Measurements from ENCODE around the gene CGB7.
"Not testable (repeated sequence)": the region's sequence is repeated elsewhere in the genome, so short reads cannot be mapped to it uniquely, and the experiment has no call there.

DNA sequence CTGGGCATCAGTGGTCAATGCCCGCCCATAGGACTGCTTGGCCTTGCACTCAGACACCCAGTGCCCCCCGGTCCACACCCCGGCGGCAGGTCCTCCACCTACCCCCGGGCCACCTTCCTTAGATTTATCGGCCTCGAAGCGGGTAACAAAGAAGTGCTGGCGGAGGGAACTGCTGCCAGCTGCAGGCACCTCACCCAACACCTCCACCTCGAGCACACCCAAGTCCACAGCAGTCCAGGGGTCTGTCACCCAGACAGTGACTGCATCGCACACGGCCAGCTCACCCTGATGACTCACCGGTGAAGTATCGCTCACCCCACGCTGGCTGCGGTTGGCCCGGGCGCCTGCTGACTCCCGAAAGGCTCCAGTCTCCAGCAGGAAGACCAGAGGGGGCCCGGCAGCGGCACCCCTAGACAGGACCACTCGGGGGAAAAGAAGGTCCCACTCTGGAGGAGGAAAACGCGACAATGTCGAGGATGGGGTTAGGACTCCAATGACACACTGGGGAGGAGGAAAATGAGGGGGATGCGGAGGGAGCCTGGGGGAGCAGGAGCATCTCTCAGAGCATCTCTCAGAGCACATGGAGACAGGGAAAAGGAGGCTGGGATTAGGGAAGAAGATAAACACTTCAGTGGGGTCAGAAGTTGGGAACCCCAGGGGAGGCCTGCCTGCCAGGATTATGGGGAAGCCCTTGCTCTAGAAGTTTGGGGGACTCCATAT lies 18.8 kb downstream of the CGB7 start:
- not testable (repeated sequence) for TF ChIP-seq POLR2A (IDR thresholded peaks at IDR 0.05)
- TF ChIP-seq, protein P1, sequence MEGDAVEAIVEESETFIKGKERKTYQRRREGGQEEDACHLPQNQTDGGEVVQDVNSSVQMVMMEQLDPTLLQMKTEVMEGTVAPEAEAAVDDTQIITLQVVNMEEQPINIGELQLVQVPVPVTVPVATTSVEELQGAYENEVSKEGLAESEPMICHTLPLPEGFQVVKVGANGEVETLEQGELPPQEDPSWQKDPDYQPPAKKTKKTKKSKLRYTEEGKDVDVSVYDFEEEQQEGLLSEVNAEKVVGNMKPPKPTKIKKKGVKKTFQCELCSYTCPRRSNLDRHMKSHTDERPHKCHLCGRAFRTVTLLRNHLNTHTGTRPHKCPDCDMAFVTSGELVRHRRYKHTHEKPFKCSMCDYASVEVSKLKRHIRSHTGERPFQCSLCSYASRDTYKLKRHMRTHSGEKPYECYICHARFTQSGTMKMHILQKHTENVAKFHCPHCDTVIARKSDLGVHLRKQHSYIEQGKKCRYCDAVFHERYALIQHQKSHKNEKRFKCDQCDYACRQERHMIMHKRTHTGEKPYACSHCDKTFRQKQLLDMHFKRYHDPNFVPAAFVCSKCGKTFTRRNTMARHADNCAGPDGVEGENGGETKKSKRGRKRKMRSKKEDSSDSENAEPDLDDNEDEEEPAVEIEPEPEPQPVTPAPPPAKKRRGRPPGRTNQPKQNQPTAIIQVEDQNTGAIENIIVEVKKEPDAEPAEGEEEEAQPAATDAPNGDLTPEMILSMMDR (IDR thresholded peaks at IDR 0.05), result not testable (repeated sequence)

Measured in upper lobe of left lung (tissue), 4 donors.